H1 (cell line): ENCODE data around the gene SH3RF3. TPM values are rescaled to one million over a fixed set of nuclear protein-coding genes. Genes with fewer than 3 reads are reported as not detected.

Experiments used
- CTCF ChIA-PET: fragments of 300-600 bp; sonication (Branson Sonifier 250); formaldehyde crosslinking; loops from one replicate; lab custom pipeline; 2021; ENCODE audit not compliant: partially characterized antibody; lab: Charles Lee
- POLR2A ChIA-PET: fragments of 300-600 bp; sonication (Branson Sonifier 250); formaldehyde crosslinking; loops from one replicate; lab custom pipeline; 2021; ENCODE audit warnings: inconsistent platforms; ENCODE audit not compliant: partially characterized antibody; lab: Charles Lee
- DNase-seq, 2 experiments: peaks; one replicate each; pipeline versions ENCODE4 v3.0.0 to v3.0.0-alpha.2; 2010 to 2022; ENCODE audit warnings: low spot score in 2 of 2, low read depth in 1 of 2, mixed read lengths in 1 of 2
- FAIRE-seq: peaks from 2 replicates; lab custom pipeline; 2011; peaks lifted over from hg19 to GRCh38; lab: Jason Lieb, UNC
- H2AFZ ChIP-seq: 2 replicates; pipeline ENCODE4 v1.8.1; 2012; ENCODE audit warnings: low read length, inconsistent platforms
- H2AK5ac ChIP-seq: 2 replicates; pipeline ENCODE4 v1.6.1; 2013; ENCODE audit warnings: low read depth, low read length
- H2BK120ac ChIP-seq: replicated peaks from 2 replicates; pipeline ENCODE3; 2013; ENCODE audit warnings: low read depth, low read length, inconsistent platforms
- H2BK12ac ChIP-seq: 2 replicates; pipeline ENCODE4 v1.6.1; 2013; ENCODE audit warnings: low read depth, low read length
- H2BK15ac ChIP-seq: 2 replicates; pipeline ENCODE4 v1.6.1; 2013; ENCODE audit warnings: low read length
- H2BK20ac ChIP-seq: 2 replicates; pipeline ENCODE4 v1.6.1; 2013; ENCODE audit warnings: low read length
- H2BK5ac ChIP-seq: 2 replicates; pipeline ENCODE4 v1.6.1; 2013; ENCODE audit warnings: low read depth, low read length
- H3K14ac ChIP-seq: 2 replicates; pipeline ENCODE4 v1.6.1; 2013; ENCODE audit warnings: inconsistent platforms; ENCODE audit not compliant: insufficient read length
- H3K18ac ChIP-seq: 2 replicates; pipeline ENCODE4 v1.6.1; 2013; ENCODE audit warnings: low read length; ENCODE audit errors: extremely low read depth
- H3K23ac ChIP-seq: 2 replicates; pipeline ENCODE4 v1.6.1; 2013; ENCODE audit warnings: inconsistent platforms; ENCODE audit not compliant: insufficient read length
- H3K23me2 ChIP-seq: 2 replicates; pipeline ENCODE4 v1.6.1; 2013; ENCODE audit warnings: low read depth, low read length
- H3K27ac ChIP-seq: 2 replicates; pipeline ENCODE4 v1.6.1; 2011; ENCODE audit warnings: low read depth, low read length, inconsistent platforms
- H3K27me3 ChIP-seq, 4 experiments: replicated peaks in 1 of 4; 1 replicate in 1 of 4; 2 replicates in 3 of 4; pipeline versions ENCODE4 v1.6.1 to v1.8.1; 2011 to 2013; ENCODE audit warnings: low read length in 3 of 4, mild to moderate bottlenecking in 3 of 4, inconsistent platforms in 2 of 4, mixed read lengths in 2 of 4, moderate library complexity in 1 of 4; ENCODE audit not compliant: control insufficient read depth in 3 of 4, insufficient read depth in 3 of 4; ENCODE audit errors: extremely low read depth in 1 of 4
- H3K36me3 ChIP-seq, 4 experiments: 2 replicates each; pipeline versions ENCODE4 v1.6.1 to v1.8.1; 2011 to 2013; ENCODE audit warnings: mild to moderate bottlenecking in 4 of 4, low read length in 3 of 4, moderate library complexity in 2 of 4, control low read depth in 1 of 4, inconsistent platforms in 1 of 4; ENCODE audit not compliant: insufficient read depth in 4 of 4, control insufficient read depth in 2 of 4
- H3K4ac ChIP-seq: replicated peaks from 2 replicates; pipeline ENCODE3; 2013; ENCODE audit warnings: low read length, low read depth, mixed read lengths, inconsistent platforms; ENCODE audit not compliant: insufficient read length
- H3K4me1 ChIP-seq, 4 experiments: replicated peaks in 1 of 4; 1 replicate in 1 of 4; 2 replicates in 3 of 4; pipeline versions ENCODE4 v1.6.1 to v1.8.1; 2011 to 2013; ENCODE audit warnings: low read length in 3 of 4, inconsistent platforms in 2 of 4, mixed read lengths in 1 of 4; ENCODE audit not compliant: insufficient read depth in 4 of 4, control insufficient read depth in 3 of 4
- H3K4me2 ChIP-seq, 2 experiments: 2 replicates each; pipeline versions ENCODE4 v1.6.1 to v1.8.1; 2011 to 2013; ENCODE audit warnings: low read depth in 2 of 2, low read length in 2 of 2, control low read depth in 1 of 2, inconsistent platforms in 1 of 2, mild to moderate bottlenecking in 1 of 2; ENCODE audit not compliant: insufficient read depth in 1 of 2
- H3K4me3 ChIP-seq, 4 experiments: fragments of 200-600, 300-600 bp in 1 of 4; sonication (generic), shearing (Covaris generic), sonication (Bioruptor Twin) in 1 of 4; 2 replicates each; pipeline versions ENCODE4 v1.5.1 to v1.8.1; 2011 to 2016; ENCODE audit warnings: low read length in 4 of 4, low read depth in 3 of 4, control low read depth in 2 of 4, inconsistent platforms in 2 of 4, mild to moderate bottlenecking in 2 of 4, mixed read lengths in 1 of 4, moderate library complexity in 1 of 4; ENCODE audit not compliant: insufficient read depth in 2 of 4; ENCODE audit errors: extremely low read depth in 1 of 4
- H3K56ac ChIP-seq: replicated peaks from 2 replicates; pipeline ENCODE3; 2013; ENCODE audit warnings: low read depth, mild to moderate bottlenecking, mixed read lengths, low read length, inconsistent platforms; ENCODE audit not compliant: insufficient read length
- H3K79me1 ChIP-seq: 2 replicates; pipeline ENCODE4 v1.6.1; 2013; ENCODE audit warnings: low read depth, low read length, control low read depth
- H3K79me2 ChIP-seq, 2 experiments: 2 replicates each; pipeline versions ENCODE4 v1.6.1 to v1.8.1; 2012 to 2013; ENCODE audit warnings: low read length in 2 of 2, mild to moderate bottlenecking in 2 of 2, inconsistent platforms in 1 of 2; ENCODE audit not compliant: insufficient read depth in 2 of 2, control insufficient read depth in 1 of 2
- H3K9ac ChIP-seq, 4 experiments: replicated peaks in 1 of 4; 1 replicate in 1 of 4; 2 replicates in 3 of 4; pipeline versions ENCODE4 v1.6.1 to v1.8.1; 2011 to 2013; ENCODE audit warnings: low read depth in 3 of 4, low read length in 3 of 4, control low read depth in 2 of 4, mild to moderate bottlenecking in 2 of 4, moderate library complexity in 2 of 4, inconsistent platforms in 1 of 4; ENCODE audit errors: extremely low read depth in 1 of 4
- H3K9me3 ChIP-seq, 2 experiments: 2 replicates each; pipeline versions ENCODE4 v1.6.1 to v1.8.1; 2012 to 2013; ENCODE audit warnings: mild to moderate bottlenecking in 2 of 2, moderate library complexity in 2 of 2, control low read depth in 1 of 2, inconsistent platforms in 1 of 2, low read depth in 1 of 2, low read length in 1 of 2, mixed read lengths in 1 of 2; ENCODE audit not compliant: insufficient read depth in 2 of 2
- H4K20me1 ChIP-seq, 2 experiments: replicated peaks in 1 of 2; 2 replicates each; pipeline versions ENCODE3 to v1.8.1; 2011 to 2013; ENCODE audit warnings: inconsistent platforms in 2 of 2, low read length in 2 of 2, mild to moderate bottlenecking in 1 of 2; ENCODE audit not compliant: insufficient read depth in 2 of 2, control insufficient read depth in 1 of 2
- H4K5ac ChIP-seq: 2 replicates; pipeline ENCODE4 v1.6.1; 2013; ENCODE audit warnings: low read length, low read depth, mixed read lengths, inconsistent platforms; ENCODE audit not compliant: insufficient read length
- H4K8ac ChIP-seq: 2 replicates; pipeline ENCODE4 v1.8.0; 2013; ENCODE audit warnings: mild to moderate bottlenecking, moderate library complexity, low read length, inconsistent platforms; ENCODE audit not compliant: insufficient read depth; ENCODE audit errors: extremely low read depth
- H4K91ac ChIP-seq: replicated peaks from 2 replicates; pipeline ENCODE3; 2013; ENCODE audit warnings: low read length, mixed read lengths, inconsistent platforms; ENCODE audit not compliant: insufficient read length
- HDAC6 ChIP-seq: IDR thresholded peaks from one replicate; pipeline ENCODE4 v1.7.1; 2012; ENCODE audit warnings: low read depth, mild to moderate bottlenecking, inconsistent platforms, low read length, moderate library complexity
- MAFK ChIP-seq: IDR thresholded peaks from 2 replicates; pipeline ENCODE4 v1.6.1; 2012; ENCODE audit warnings: low read depth, mild to moderate bottlenecking, improper control_type of control experiment, low read length
- TAF7 ChIP-seq: optimal IDR thresholded peaks from 2 replicates; pipeline ENCODE3; 2011; ENCODE audit warnings: low read depth, mild to moderate bottlenecking, inconsistent platforms, low read length, moderate library complexity, borderline replicate concordance
- YY1 ChIP-seq: IDR thresholded peaks from 2 replicates; pipeline ENCODE4 v1.6.1; 2011; ENCODE audit warnings: low read depth, mild to moderate bottlenecking, low read length
- ZNF274 ChIP-seq: IDR thresholded peaks from 2 replicates; pipeline ENCODE4 v1.7.0; 2012; ENCODE audit warnings: low read length, borderline replicate concordance; ENCODE audit errors: extremely low read depth
- WGBS, 2 experiments: shearing (Covaris generic) in 1 of 2; methylation state at CpG; one replicate each; pipeline versions ENCODE4 v1.1.6 to v1.1.7; 2013 to 2015; ENCODE audit warnings: low lambda C conversion rate in 2 of 2, mixed read lengths in 2 of 2, inconsistent platforms in 1 of 2, low coverage in 1 of 2, missing lambda C conversion rate in 1 of 2; ENCODE audit not compliant: insufficient replicate concordance in 2 of 2, insufficient coverage in 1 of 2, insufficient read length in 1 of 2; ENCODE audit errors: extremely low coverage in 1 of 2, missing lambda C conversion rate in 1 of 2; 5-methylcytosine and 5-hydroxymethylcytosine counted together
- polyA plus RNA-seq, 7 experiments: library from polyadenylated mRNA; depleted of rRNA in 3 of 7; stranded (reverse) in 5 of 7; unstranded in 2 of 7; fragments of >200 nt in 5 of 7; fragments of 200-250 nt in 2 of 7; gene quantifications; 1 replicate in 5 of 7; 2 replicates in 1 of 7; 4 replicates in 1 of 7; pipeline versions ENCODE4 v1.2.1 to v1.2.3, GENCODE V29; 2011 to 2013; ENCODE audit warnings: missing spikeins in 2 of 7, mixed read lengths in 2 of 7
- total RNA-seq: library from RNA; stranded (reverse); fragmentation: NEBNext Ultra II Directional; extraction: Animal tissue kit (Norgen Biotek cat#: 25700); gene quantifications from 2 replicates; pipeline ENCODE4 v1.2.1, GENCODE V29; 2021

SH3RF3 gene
- total and polyA plus RNA-seq, 2 of the 8 experiments (the other 6 are each of a cell fraction or from before 2014, with no cell fraction given): 0.11 to 0.65 TPM

GRCh38 chr2:109481599-109481998 lies 352.6 kb downstream of the SH3RF3 start:
- H3K23me2 ChIP-seq: no peaks in the 10 kb centered on the region
- H4K91ac ChIP-seq: no peak overlapping the region
- H3K27ac ChIP-seq: no peak overlapping the region
- DNase-seq: no peak
- H3K27me3 ChIP-seq: no peaks in the 10 kb centered on the region
- WGBS, 2 experiments: 90% methylated on average over 9 of the region's 9 CpGs; no CpG with 5 or more reads in 1 of the 2 experiments
- no peaks in the 10 kb centered on the region for H3K36me3 ChIP-seq
- no peak for FAIRE-seq
- no peak overlapping the region for H3K4ac ChIP-seq
- H3K14ac ChIP-seq: no peak overlapping the region
- no peaks in the 10 kb centered on the region for H3K9me3 ChIP-seq
- H3K4me2 ChIP-seq: no peak overlapping the region
- no peak overlapping the region for H2AFZ ChIP-seq
- no peak overlapping the region for H2BK5ac ChIP-seq
- ChIA-PET CTCF (interaction anchor here (0.9 kb wide), 1 partner anchor 29 kb away, joined by 4 read pairs; no protein-coding TSS in a partner anchor), POLR2A (no interaction called here)
- peaks cover 0 to 1% of the 10 kb centered on the region in 2 experiments for H4K20me1 ChIP-seq
- H3K4me3 ChIP-seq: no peak overlapping the region
- no peak overlapping the region for H3K18ac ChIP-seq
- no peak overlapping the region for H3K9ac ChIP-seq
- TF ChIP-seq TAF7 (no peak), YY1 (no peak), ZNF274 (no peak), MAFK (no peak), HDAC6 (no peak)
- no peak overlapping the region for H2BK120ac ChIP-seq
- no peaks in the 10 kb centered on the region for H3K79me1 ChIP-seq
- no peak overlapping the region for H2BK15ac ChIP-seq
- no peak overlapping the region for H2AK5ac ChIP-seq
- H3K79me2 ChIP-seq: no peaks in the 10 kb centered on the region
- H3K56ac ChIP-seq: no peak overlapping the region
- H4K5ac ChIP-seq: no peak overlapping the region
- H4K8ac ChIP-seq: no peak overlapping the region
- H2BK12ac ChIP-seq: no peak overlapping the region
- H2BK20ac ChIP-seq: no peak overlapping the region
- no peak overlapping the region for H3K23ac ChIP-seq
- no peaks in the 10 kb centered on the region for H3K4me1 ChIP-seq
